K562 (cell line): ENCODE results near the gene TMEM270.

Source experiments
- CTCF ChIP-seq, 3 experiments: IDR thresholded peaks in 2 of 3; conservative IDR thresholded peaks in 1 of 3; 2 replicates each; pipeline ENCODE4 v1.5.1; 2011 to 2012; ENCODE audit warnings: low read length in 3 of 3, mild to moderate bottlenecking in 3 of 3, control low read depth in 2 of 3, improper control_type of control experiment in 1 of 3, inconsistent platforms in 1 of 3, low read depth in 1 of 3, mixed read lengths in 1 of 3, moderate library complexity in 1 of 3; ENCODE audit not compliant: insufficient read depth in 2 of 3
- EZH2 ChIP-seq: IDR thresholded peaks from 2 replicates; pipeline ENCODE4 v1.6.1; 2012; ENCODE audit warnings: low read depth, mild to moderate bottlenecking, inconsistent platforms, low read length, borderline replicate concordance
- GABPB1 ChIP-seq: sonication (generic); formaldehyde crosslinking; IDR thresholded peaks from 2 replicates; pipeline ENCODE4 v1.8.0; 2022; ENCODE audit warnings: mild to moderate bottlenecking, missing genetic modification reagents
- HMBOX1 ChIP-seq: sonication (generic); IDR thresholded peaks from 2 replicates; pipeline ENCODE4 v1.6.1; 2016
- IRF2 ChIP-seq: sonication (generic); formaldehyde crosslinking; IDR thresholded peaks from 2 replicates; pipeline ENCODE4 v1.8.1; 2022; ENCODE audit warnings: mild to moderate bottlenecking, missing genetic modification reagents
- SMC3 ChIP-seq: conservative IDR thresholded peaks from 2 replicates; pipeline ENCODE4 v1.6.1; 2011; ENCODE audit warnings: low read depth, low read length, improper control_type of control experiment; ENCODE audit not compliant: insufficient read depth

DNA sequence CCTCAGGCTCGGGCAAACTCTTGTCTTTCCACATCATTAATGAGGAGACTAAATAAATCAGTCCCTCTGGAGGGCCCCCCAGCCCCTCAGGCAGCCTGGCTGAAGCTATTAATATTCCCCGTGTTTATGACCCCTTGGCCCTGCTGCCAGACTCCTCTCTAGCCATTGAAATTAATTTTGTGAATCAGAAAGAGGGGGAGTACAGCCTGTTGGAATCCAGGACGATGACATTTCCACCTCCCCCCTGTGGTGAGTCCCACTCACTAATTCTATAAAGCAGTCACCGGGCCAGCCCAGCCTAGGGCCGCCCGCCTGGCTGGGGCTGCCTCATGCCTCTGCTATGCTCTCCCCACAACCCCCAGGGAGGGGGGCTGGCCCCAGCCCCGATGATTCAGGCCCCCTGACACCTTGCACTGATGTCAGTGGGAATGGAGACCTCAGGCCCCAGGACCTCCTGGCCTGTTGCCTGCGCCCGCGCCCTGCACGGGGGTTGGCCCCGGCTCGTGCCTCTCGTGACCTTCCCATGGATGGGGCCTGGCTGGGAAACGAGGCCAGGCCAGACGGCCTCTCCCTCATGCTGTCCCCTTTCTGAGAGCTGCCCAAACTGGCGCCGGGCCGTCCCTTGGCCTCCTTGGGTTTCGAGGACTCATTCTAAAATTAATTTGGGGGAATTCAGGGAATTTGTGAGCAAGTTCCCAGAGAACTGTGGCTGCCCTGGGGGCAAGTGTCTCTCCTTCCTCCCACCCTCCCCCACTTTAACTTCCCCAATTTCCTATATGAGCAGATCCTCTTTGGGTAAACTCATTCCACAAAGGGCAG is 34.0 kb downstream of the TMEM270 start:
- TF ChIP-seq EZH2 (no peak), GABPB1 (no peak), CTCF (IDR thresholded peaks at IDR 0.05 in 2 of 3, conservative IDR thresholded peaks at IDR 0.05 in 1 of 3; ENCODE audit: insufficient read depth in 2 of 3, low read depth in 1 of 3, low read length in 3 of 3) (no peak), SMC3 (no peak), HMBOX1 (no peak), IRF2 (no peak)
